Keratinocyte (primary cell): ENCODE results near the gene ATP13A1. TPM values are rescaled to one million over a fixed set of nuclear protein-coding genes. Genes with fewer than 3 reads are reported as not detected.

Experiments used
- DNase-seq: peaks from one replicate; pipeline ENCODE4 v3.0.0-alpha.2; 2011; ENCODE audit warnings: low read depth, missing footprints, low spot score
- FAIRE-seq: peaks from 2 replicates; lab custom pipeline; 2011; peaks lifted over from hg19 to GRCh38; lab: Jason Lieb, UNC
- H2AFZ ChIP-seq: 2 replicates; pipeline ENCODE4 v1.6.0; 2012; ENCODE audit warnings: low read length, control low read depth, inconsistent platforms; ENCODE audit not compliant: control insufficient read depth
- H3K27ac ChIP-seq: 2 replicates; pipeline ENCODE4 v1.5.1; 2011; ENCODE audit warnings: low read length; ENCODE audit not compliant: control insufficient read depth, insufficient read depth
- H3K27me3 ChIP-seq: 3 replicates; pipeline ENCODE4 v1.6.0; 2011; ENCODE audit warnings: low read length; ENCODE audit not compliant: control insufficient read depth, insufficient read depth; ENCODE audit errors: extremely low read depth
- H3K36me3 ChIP-seq, 2 experiments: 2 replicates in 1 of 2; 3 replicates in 1 of 2; pipeline ENCODE4 v1.5.1; 2011; ENCODE audit warnings: low read length in 2 of 2, mild to moderate bottlenecking in 1 of 2; ENCODE audit not compliant: control insufficient read depth in 2 of 2, insufficient read depth in 2 of 2; ENCODE audit errors: extremely low read depth in 1 of 2
- H3K4me1 ChIP-seq: 3 replicates; pipeline ENCODE4 v1.5.1; 2011; ENCODE audit warnings: low read length; ENCODE audit not compliant: control insufficient read depth, insufficient read depth; ENCODE audit errors: extremely low read depth
- H3K4me2 ChIP-seq: 3 replicates; pipeline ENCODE4 v1.6.0; 2011; ENCODE audit warnings: low read depth, low read length; ENCODE audit not compliant: control insufficient read depth, insufficient read depth; ENCODE audit errors: extremely low read depth
- H3K4me3 ChIP-seq, 3 experiments: fragments of 200-600 bp in 1 of 3; sonication (generic) in 1 of 3; 2 replicates in 2 of 3; 3 replicates in 1 of 3; pipeline ENCODE4 v1.5.1; 2011 to 2016; ENCODE audit warnings: low read length in 3 of 3, mild to moderate bottlenecking in 3 of 3, control low read depth in 2 of 3, inconsistent platforms in 1 of 3, low read depth in 1 of 3, mixed read lengths in 1 of 3, mixed run types in 1 of 3, moderate library complexity in 1 of 3; ENCODE audit not compliant: control insufficient read depth in 2 of 3, insufficient read depth in 2 of 3; ENCODE audit errors: extremely low read depth in 1 of 3
- H3K79me2 ChIP-seq: 2 replicates; pipeline ENCODE4 v1.6.0; 2012; ENCODE audit warnings: low read length; ENCODE audit not compliant: control insufficient read depth, insufficient read depth
- H3K9ac ChIP-seq: 3 replicates; pipeline ENCODE4 v1.6.0; 2011; ENCODE audit warnings: low read length; ENCODE audit not compliant: control insufficient read depth, insufficient read depth; ENCODE audit errors: extremely low read depth
- H3K9me1 ChIP-seq: 3 replicates; pipeline ENCODE4 v1.6.0; 2011; ENCODE audit warnings: low read length; ENCODE audit not compliant: control insufficient read depth, insufficient read depth; ENCODE audit errors: extremely low read depth
- H3K9me3 ChIP-seq: 2 replicates; pipeline ENCODE4 v1.5.1; 2012; ENCODE audit warnings: low read depth, low read length; ENCODE audit not compliant: control insufficient read depth
- H4K20me1 ChIP-seq: 3 replicates; pipeline ENCODE4 v1.6.0; 2011; ENCODE audit warnings: low read length; ENCODE audit not compliant: control insufficient read depth, insufficient read depth; ENCODE audit errors: extremely low read depth
- EZH2 ChIP-seq: IDR thresholded peaks from one replicate; pipeline ENCODE4 v1.6.1; 2012; ENCODE audit warnings: inconsistent platforms, mild to moderate bottlenecking, low read length, moderate library complexity
- dilution Hi-C: fragments of 300-500 bp; cut with MboI; formaldehyde crosslinking; loops from one replicate; pipeline ENCODE4 v1.7.0; 2020; ENCODE audit warnings: low sequenced_read_pairs; ENCODE audit not compliant: extremely low pct_ligation_motif_present
- polyA plus RNA-seq, 5 experiments: library from polyadenylated mRNA; depleted of rRNA in 3 of 5; stranded (reverse) in 3 of 5; stranded (forward) in 1 of 5; unstranded in 1 of 5; fragments of >200 nt; gene quantifications; 1 replicate in 1 of 5; 2 replicates in 3 of 5; 3 replicates in 1 of 5; pipeline versions ENCODE4 v1.2.1 to v1.2.3, GENCODE V29; 2011 to 2012; ENCODE audit warnings: missing spikeins in 2 of 5, low read depth in 1 of 5, low replicate concordance in 1 of 5
- TF ChIP-seq, protein P1 (sequence below), 3 experiments: IDR thresholded peaks in 1 of 3; conservative IDR thresholded peaks in 1 of 3; optimal IDR thresholded peaks in 1 of 3; 2 replicates in 2 of 3; 3 replicates in 1 of 3; pipeline versions ENCODE3 to v1.5.1; 2011; ENCODE audit warnings: low read length in 3 of 3, mild to moderate bottlenecking in 3 of 3, moderate library complexity in 2 of 3, control low read depth in 1 of 3, inconsistent platforms in 1 of 3; ENCODE audit not compliant: insufficient read depth in 2 of 3; ENCODE audit errors: extremely low read depth in 1 of 3

ATP13A1 gene
- polyA plus RNA-seq, 1 donor (not counting 4 experiments of a cell fraction or from before 2014, with no cell fraction given) = 9.8 TPM

DNA sequence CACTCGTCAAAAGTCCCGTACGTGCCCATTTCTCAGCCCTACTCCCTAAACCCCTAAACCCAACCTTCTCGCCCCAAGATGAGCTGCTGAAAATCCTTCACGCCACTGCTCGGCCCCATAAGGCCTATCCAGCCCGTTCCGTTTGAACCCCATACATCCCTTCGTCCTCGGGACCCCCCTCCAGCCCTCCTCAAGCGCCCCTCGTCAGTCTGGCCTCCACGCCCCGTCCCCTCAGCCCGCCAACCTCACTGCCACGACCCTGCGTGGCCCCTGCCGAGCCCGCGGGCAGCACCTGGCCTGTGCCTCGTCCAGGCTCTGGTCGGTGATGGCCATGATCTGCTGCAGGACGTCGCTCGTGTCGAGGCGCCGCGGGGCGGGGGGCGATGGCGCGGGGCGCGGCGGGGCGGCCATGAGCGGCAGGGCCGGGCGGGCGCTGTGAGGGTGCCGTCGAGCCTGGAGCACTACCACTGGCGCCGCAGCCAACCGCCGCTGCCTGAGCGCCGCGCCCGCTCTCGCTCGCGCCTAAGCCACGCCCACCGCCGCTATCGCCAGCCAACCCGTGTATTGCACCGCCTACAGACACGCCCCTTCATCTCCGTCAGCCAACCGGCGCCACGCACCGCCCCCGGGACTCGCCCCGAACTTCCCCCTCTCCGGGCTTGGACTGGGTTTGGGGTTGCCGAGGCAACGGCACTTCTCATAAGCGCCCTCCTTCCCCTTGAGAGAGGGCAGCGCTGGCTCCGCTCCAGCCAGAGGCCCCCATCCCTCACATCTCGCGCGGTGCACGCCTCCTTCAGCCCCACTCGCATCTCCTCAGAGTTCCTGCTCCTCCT, 45.0 kb downstream of the ATP13A1 start, which contains the start of gene PBX4:
PBX4 (minus strand) TSS at position 469 of the 833 bp plus-strand sequence; CDS start at position 411, 58 bp downstream.
- peaks cover 6% of the 10 kb centered on the region for H3K4me1 ChIP-seq
- peak; percentile 66 for DNase-seq
- no peaks in the 10 kb centered on the region for H3K36me3 ChIP-seq
- TF ChIP-seq, protein P1, sequence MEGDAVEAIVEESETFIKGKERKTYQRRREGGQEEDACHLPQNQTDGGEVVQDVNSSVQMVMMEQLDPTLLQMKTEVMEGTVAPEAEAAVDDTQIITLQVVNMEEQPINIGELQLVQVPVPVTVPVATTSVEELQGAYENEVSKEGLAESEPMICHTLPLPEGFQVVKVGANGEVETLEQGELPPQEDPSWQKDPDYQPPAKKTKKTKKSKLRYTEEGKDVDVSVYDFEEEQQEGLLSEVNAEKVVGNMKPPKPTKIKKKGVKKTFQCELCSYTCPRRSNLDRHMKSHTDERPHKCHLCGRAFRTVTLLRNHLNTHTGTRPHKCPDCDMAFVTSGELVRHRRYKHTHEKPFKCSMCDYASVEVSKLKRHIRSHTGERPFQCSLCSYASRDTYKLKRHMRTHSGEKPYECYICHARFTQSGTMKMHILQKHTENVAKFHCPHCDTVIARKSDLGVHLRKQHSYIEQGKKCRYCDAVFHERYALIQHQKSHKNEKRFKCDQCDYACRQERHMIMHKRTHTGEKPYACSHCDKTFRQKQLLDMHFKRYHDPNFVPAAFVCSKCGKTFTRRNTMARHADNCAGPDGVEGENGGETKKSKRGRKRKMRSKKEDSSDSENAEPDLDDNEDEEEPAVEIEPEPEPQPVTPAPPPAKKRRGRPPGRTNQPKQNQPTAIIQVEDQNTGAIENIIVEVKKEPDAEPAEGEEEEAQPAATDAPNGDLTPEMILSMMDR (optimal IDR thresholded peaks at IDR 0.05 in 1 of 3, IDR thresholded peaks at IDR 0.05 in 1 of 3, conservative IDR thresholded peaks at IDR 0.05 in 1 of 3; ENCODE audit: extremely low read depth in 1 of 3, insufficient read depth in 2 of 3, low read length in 3 of 3) = no peak
- no peak for TF ChIP-seq EZH2
- dilution Hi-C loops = no loop called here
- H4K20me1 ChIP-seq = no peaks in the 10 kb centered on the region
- peak within 1 kb of the TSS; percentile 47 to 64 (median 54) for H3K4me3 ChIP-seq
- no peaks in the 10 kb centered on the region for H3K9me3 ChIP-seq
- no peak for FAIRE-seq
- no peaks in the 10 kb centered on the region for H3K9me1 ChIP-seq
- peak within 1 kb of the TSS; percentile 36 for H3K27ac ChIP-seq
- H3K4me2 ChIP-seq = peak within 1 kb of the TSS; percentile 54
- peak within 1 kb of the TSS; percentile 86 for H2AFZ ChIP-seq
- no peaks in the 10 kb centered on the region for H3K79me2 ChIP-seq
- H3K9ac ChIP-seq = peak within 1 kb of the TSS; percentile 68
- no peaks in the 10 kb centered on the region for H3K27me3 ChIP-seq

DNA sequence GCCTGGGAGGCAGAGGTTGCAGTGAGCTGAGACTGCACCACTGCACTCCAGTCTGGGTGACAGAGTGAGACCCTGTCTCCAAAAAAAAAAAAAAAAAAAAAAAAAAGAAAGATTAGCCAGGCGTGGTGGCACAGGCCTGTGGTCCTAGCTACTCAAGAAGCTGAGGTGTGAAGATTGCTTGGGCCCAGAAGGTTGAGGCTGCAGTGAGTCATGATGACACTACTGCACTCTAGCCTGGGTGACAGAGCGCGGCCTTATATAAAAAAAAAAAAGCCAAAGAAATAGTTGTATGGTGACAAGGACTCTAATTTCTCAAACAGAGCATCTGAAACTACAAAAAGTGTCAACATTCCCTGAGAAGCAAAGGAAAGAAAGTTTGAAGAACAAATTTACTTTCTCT, 48.4 kb downstream of the ATP13A1 start:
- H4K20me1 ChIP-seq = no peaks in the 10 kb centered on the region
- H3K9me3 ChIP-seq = no peaks in the 10 kb centered on the region
- H3K9me1 ChIP-seq = no peaks in the 10 kb centered on the region
- no peak overlapping the region for H3K4me3 ChIP-seq
- no peaks in the 10 kb centered on the region for H3K36me3 ChIP-seq
- H3K27me3 ChIP-seq = no peaks in the 10 kb centered on the region
- TF ChIP-seq, protein P1 (optimal IDR thresholded peaks at IDR 0.05 in 1 of 3, IDR thresholded peaks at IDR 0.05 in 1 of 3, conservative IDR thresholded peaks at IDR 0.05 in 1 of 3; ENCODE audit: extremely low read depth in 1 of 3, insufficient read depth in 2 of 3, low read length in 3 of 3) = no peak
- H3K9ac ChIP-seq = no peak overlapping the region
- FAIRE-seq (no peak), DNase-seq (no peak)
- no peak overlapping the region for H3K4me2 ChIP-seq
- dilution Hi-C loops = no loop called here
- H3K4me1 ChIP-seq = peaks cover 10% of the 10 kb centered on the region
- no peaks in the 10 kb centered on the region for H3K79me2 ChIP-seq
- no peak overlapping the region for H3K27ac ChIP-seq
- H2AFZ ChIP-seq = no peak overlapping the region
